Ovary (tissue), 3 donors: ENCODE measurements around the gene BTN3A1.

Source experiments
- CTCF ChIP-seq, 3 donors: fragments of 450-650 bp in 2 of 3; fragments of 200-600 bp in 1 of 3; IDR thresholded peaks; one replicate each; pipeline versions ENCODE4 v1.5.1 to v1.8.0; 2016 to 2022; ENCODE audit warnings: antibody characterized with exemption in 3 of 3, mild to moderate bottlenecking in 1 of 3
- EP300 ChIP-seq: sonication (generic); formaldehyde crosslinking; IDR thresholded peaks from one replicate; pipeline ENCODE4 v1.6.1; 2017; ENCODE audit warnings: antibody characterized with exemption
- donor health status: DM: no; HTN: no; CAD: no.

- TF ChIP-seq CTCF (IDR thresholded peaks at IDR 0.05) (no peak), EP300 (no peak)
Observed at GRCh38 chr6:26431258-26432172, 29.4 kb downstream of the BTN3A1 start.
